ENCODE data around the gene GBA3. TPM values are rescaled to one million over a fixed set of nuclear protein-coding genes. Genes with fewer than 3 reads are reported as not detected.

GBA3 gene
- total and polyA plus RNA-seq, 4 donors: 0.17 to 0.55 (median 0.45) TPM

- H3K9me3 ChIP-seq (ENCODE audit: control insufficient read depth, insufficient read depth, low read length): no peaks in the 10 kb centered on the region
- H3K4me3 ChIP-seq (ENCODE audit: low read depth, low read length): no peak overlapping the region
- no CpG with 5 or more reads among the region's 3 CpGs for WGBS (ENCODE audit: insufficient coverage)
- H3K36me3 ChIP-seq (ENCODE audit: control insufficient read depth, insufficient read depth, low read length): no peaks in the 10 kb centered on the region
- no peak overlapping the region for H3K27ac ChIP-seq (ENCODE audit: low read depth, low read length)
- no peaks in the 10 kb centered on the region for H3K4me1 ChIP-seq (ENCODE audit: control insufficient read depth, insufficient read depth, low read length)
- no peaks in the 10 kb centered on the region for H3K27me3 ChIP-seq (ENCODE audit: control insufficient read depth, insufficient read depth, low read length)
- no peak for DNase-seq (ENCODE audit: low read depth in 4 of 6, low spot score in 6 of 6)
Measured at GRCh38 chr4:22688236-22688635, 4.5 kb upstream of the GBA3 start.

GRCh38 chr4:22689428-22689827, 3.3 kb upstream of the GBA3 start:
- DNase-seq (ENCODE audit: low read depth in 4 of 6, low spot score in 6 of 6): no peak
- Histone ChIP-seq H3K36me3 (ENCODE audit: control insufficient read depth, insufficient read depth, low read length) (no peaks in the 10 kb centered on the region), H3K27me3 (ENCODE audit: control insufficient read depth, insufficient read depth, low read length) (no peaks in the 10 kb centered on the region), H3K4me3 (ENCODE audit: low read depth, low read length) (no peak overlapping the region), H3K4me1 (ENCODE audit: control insufficient read depth, insufficient read depth, low read length) (no peaks in the 10 kb centered on the region), H3K27ac (ENCODE audit: low read depth, low read length) (no peak overlapping the region), H3K9me3 (ENCODE audit: control insufficient read depth, insufficient read depth, low read length) (no peaks in the 10 kb centered on the region)
- 94% methylated on average over 3 of the region's 3 CpGs for WGBS (ENCODE audit: insufficient coverage)

GRCh38 chr4:22695029-22695428, 2.3 kb downstream of the GBA3 start:
- no CpG with 5 or more reads among the region's 1 CpG for WGBS (ENCODE audit: insufficient coverage)
- DNase-seq (ENCODE audit: low read depth in 4 of 6, low spot score in 6 of 6): no peak
- H3K4me1 ChIP-seq (ENCODE audit: control insufficient read depth, insufficient read depth, low read length): no peaks in the 10 kb centered on the region
- no peaks in the 10 kb centered on the region for H3K36me3 ChIP-seq (ENCODE audit: control insufficient read depth, insufficient read depth, low read length)
- no peaks in the 10 kb centered on the region for H3K9me3 ChIP-seq (ENCODE audit: control insufficient read depth, insufficient read depth, low read length)
- no peak overlapping the region for H3K4me3 ChIP-seq (ENCODE audit: low read depth, low read length)
- no peaks in the 10 kb centered on the region for H3K27me3 ChIP-seq (ENCODE audit: control insufficient read depth, insufficient read depth, low read length)
- no peak overlapping the region for H3K27ac ChIP-seq (ENCODE audit: low read depth, low read length)

- no peak overlapping the region for H3K4me3 ChIP-seq (ENCODE audit: low read depth, low read length)
Measured at GRCh38 chr4:22695917-22696316, 3.2 kb downstream of the GBA3 start.

GRCh38 chr4:22703912-22704311, 11.2 kb downstream of the GBA3 start:
- Histone ChIP-seq H3K9me3 (ENCODE audit: control insufficient read depth, insufficient read depth, low read length) (peaks cover 4% of the 10 kb centered on the region), H3K4me3 (ENCODE audit: low read depth, low read length) (no peak overlapping the region), H3K36me3 (ENCODE audit: control insufficient read depth, insufficient read depth, low read length) (no peaks in the 10 kb centered on the region), H3K4me1 (ENCODE audit: control insufficient read depth, insufficient read depth, low read length) (no peaks in the 10 kb centered on the region), H3K27ac (ENCODE audit: low read depth, low read length) (no peak overlapping the region), H3K27me3 (ENCODE audit: control insufficient read depth, insufficient read depth, low read length) (no peaks in the 10 kb centered on the region)
- DNase-seq (ENCODE audit: low read depth in 4 of 6, low spot score in 6 of 6): no peak
- 33% methylated on average over 2 of the region's 6 CpGs for WGBS (ENCODE audit: insufficient coverage)

More at GRCh38 chr4:22695917-22696316, 3.2 kb downstream of the GBA3 start:
- Histone ChIP-seq H3K27me3 (ENCODE audit: control insufficient read depth, insufficient read depth, low read length) (no peaks in the 10 kb centered on the region), H3K9me3 (ENCODE audit: control insufficient read depth, insufficient read depth, low read length) (peaks cover 3% of the 10 kb centered on the region), H3K36me3 (ENCODE audit: control insufficient read depth, insufficient read depth, low read length) (no peaks in the 10 kb centered on the region), H3K27ac (ENCODE audit: low read depth, low read length) (no peak overlapping the region), H3K4me1 (ENCODE audit: control insufficient read depth, insufficient read depth, low read length) (no peaks in the 10 kb centered on the region)
- 67% methylated on average over 3 of the region's 3 CpGs for WGBS (ENCODE audit: insufficient coverage)
- no peak for DNase-seq (ENCODE audit: low read depth in 4 of 6, low spot score in 6 of 6)

- Histone ChIP-seq H3K27me3 (ENCODE audit: control insufficient read depth, insufficient read depth, low read length) (no peaks in the 10 kb centered on the region), H3K4me1 (ENCODE audit: control insufficient read depth, insufficient read depth, low read length) (no peaks in the 10 kb centered on the region), H3K9me3 (ENCODE audit: control insufficient read depth, insufficient read depth, low read length) (no peaks in the 10 kb centered on the region), H3K36me3 (ENCODE audit: control insufficient read depth, insufficient read depth, low read length) (no peaks in the 10 kb centered on the region), H3K27ac (ENCODE audit: low read depth, low read length) (no peak overlapping the region), H3K4me3 (ENCODE audit: low read depth, low read length) (no peak overlapping the region)
- no CpG with 5 or more reads among the region's 1 CpG for WGBS (ENCODE audit: insufficient coverage)
- DNase-seq (ENCODE audit: low read depth in 4 of 6, low spot score in 6 of 6): no peak
Measured at GRCh38 chr4:22707390-22707789, 14.7 kb downstream of the GBA3 start.

- no peak overlapping the region for H3K27ac ChIP-seq (ENCODE audit: low read depth, low read length)
- H3K36me3 ChIP-seq (ENCODE audit: control insufficient read depth, insufficient read depth, low read length): no peaks in the 10 kb centered on the region
- no peaks in the 10 kb centered on the region for H3K4me1 ChIP-seq (ENCODE audit: control insufficient read depth, insufficient read depth, low read length)
- WGBS (ENCODE audit: insufficient coverage): 58% methylated on average over 1 of the region's 3 CpGs
- H3K4me3 ChIP-seq (ENCODE audit: low read depth, low read length): no peak overlapping the region
- DNase-seq (ENCODE audit: low read depth in 4 of 6, low spot score in 6 of 6): no peak
- H3K9me3 ChIP-seq (ENCODE audit: control insufficient read depth, insufficient read depth, low read length): no peaks in the 10 kb centered on the region
- H3K27me3 ChIP-seq (ENCODE audit: control insufficient read depth, insufficient read depth, low read length): no peaks in the 10 kb centered on the region
Measured at GRCh38 chr4:22708961-22709360, 16.2 kb downstream of the GBA3 start.

GRCh38 chr4:22712105-22712504, 19.4 kb downstream of the GBA3 start:
- Histone ChIP-seq H3K27me3 (ENCODE audit: control insufficient read depth, insufficient read depth, low read length) (no peaks in the 10 kb centered on the region), H3K27ac (ENCODE audit: low read depth, low read length) (no peak overlapping the region), H3K36me3 (ENCODE audit: control insufficient read depth, insufficient read depth, low read length) (no peaks in the 10 kb centered on the region), H3K4me1 (ENCODE audit: control insufficient read depth, insufficient read depth, low read length) (no peaks in the 10 kb centered on the region), H3K9me3 (ENCODE audit: control insufficient read depth, insufficient read depth, low read length) (no peaks in the 10 kb centered on the region), H3K4me3 (ENCODE audit: low read depth, low read length) (no peak overlapping the region)
- no peak for DNase-seq (ENCODE audit: low read depth in 4 of 6, low spot score in 6 of 6)
- WGBS (ENCODE audit: insufficient coverage): 69% methylated on average over 3 of the region's 4 CpGs

- no peak for DNase-seq (ENCODE audit: low read depth in 4 of 6, low spot score in 6 of 6)
- Histone ChIP-seq H3K27me3 (ENCODE audit: control insufficient read depth, insufficient read depth, low read length) (no peaks in the 10 kb centered on the region), H3K4me1 (ENCODE audit: control insufficient read depth, insufficient read depth, low read length) (no peaks in the 10 kb centered on the region), H3K36me3 (ENCODE audit: control insufficient read depth, insufficient read depth, low read length) (no peaks in the 10 kb centered on the region), H3K27ac (ENCODE audit: low read depth, low read length) (no peak overlapping the region), H3K4me3 (ENCODE audit: low read depth, low read length) (no peak overlapping the region), H3K9me3 (ENCODE audit: control insufficient read depth, insufficient read depth, low read length) (no peaks in the 10 kb centered on the region)
- 88% methylated on average over 2 of the region's 7 CpGs for WGBS (ENCODE audit: insufficient coverage)
Measured at GRCh38 chr4:22712529-22712928, 19.8 kb downstream of the GBA3 start.

- H3K9me3 ChIP-seq (ENCODE audit: control insufficient read depth, insufficient read depth, low read length): no peaks in the 10 kb centered on the region
- H3K36me3 ChIP-seq (ENCODE audit: control insufficient read depth, insufficient read depth, low read length): no peaks in the 10 kb centered on the region
- H3K4me3 ChIP-seq (ENCODE audit: low read depth, low read length): no peak overlapping the region
- no CpG with 5 or more reads among the region's 1 CpG for WGBS (ENCODE audit: insufficient coverage)
- H3K27ac ChIP-seq (ENCODE audit: low read depth, low read length): no peak overlapping the region
- no peaks in the 10 kb centered on the region for H3K27me3 ChIP-seq (ENCODE audit: control insufficient read depth, insufficient read depth, low read length)
- DNase-seq (ENCODE audit: low read depth in 4 of 6, low spot score in 6 of 6): no peak
- H3K4me1 ChIP-seq (ENCODE audit: control insufficient read depth, insufficient read depth, low read length): no peaks in the 10 kb centered on the region
Measured at GRCh38 chr4:22713841-22714240, 21.1 kb downstream of the GBA3 start.
